HepG2 (cell line): Measurements from ENCODE around the gene VIT. TPM values are rescaled to one million over a fixed set of nuclear protein-coding genes. Genes with fewer than 3 reads are reported as not detected.

Experiments used
- ATAD3A ChIP-seq: sonication (generic); formaldehyde crosslinking; IDR thresholded peaks from 2 replicates; pipeline ENCODE4 v1.4.0; 2020; ENCODE audit warnings: missing genetic modification reagents
- CBX2 ChIP-seq, 2 experiments: fragments of 200-600 bp in 1 of 2; sonication (generic); formaldehyde crosslinking in 1 of 2; IDR thresholded peaks; 2 replicates each; pipeline versions ENCODE4 v1.7.0 to v1.8.1; 2018 to 2022; ENCODE audit warnings: low read depth in 2 of 2, low read length in 1 of 2, mild to moderate bottlenecking in 1 of 2, missing genetic modification reagents in 1 of 2
- DR1 ChIP-seq: sonication (generic); formaldehyde crosslinking; IDR thresholded peaks from 2 replicates; pipeline ENCODE4 v1.8.0; 2021; ENCODE audit warnings: mild to moderate bottlenecking, missing genetic modification reagents, inconsistent platforms
- FOXM1 ChIP-seq: sonication (generic); formaldehyde crosslinking; IDR thresholded peaks from 2 replicates; pipeline ENCODE4 v1.5.0; 2020; ENCODE audit warnings: missing genetic modification reagents
- HHEX ChIP-seq: IDR thresholded peaks from 2 replicates; pipeline ENCODE4 v1.6.1; 2016; ENCODE audit warnings: control low read depth
- IRF2 ChIP-seq: IDR thresholded peaks from 2 replicates; pipeline ENCODE4 v1.6.1; 2018; ENCODE audit warnings: missing genetic modification reagents, missing compliant biosample characterization
- KDM4B ChIP-seq: sonication (generic); formaldehyde crosslinking; IDR thresholded peaks from 2 replicates; pipeline ENCODE4 v1.4.0; 2020; ENCODE audit warnings: missing genetic modification reagents
- KLF16 ChIP-seq, 2 experiments: sonication (generic) in 1 of 2; formaldehyde crosslinking in 1 of 2; IDR thresholded peaks; 2 replicates each; pipeline versions ENCODE4 v1.6.1 to v1.8.0; 2016 to 2023; ENCODE audit warnings: missing genetic modification reagents in 2 of 2, missing compliant biosample characterization in 1 of 2
- KLF9 ChIP-seq: IDR thresholded peaks from 2 replicates; pipeline ENCODE4 v1.6.1; 2016; ENCODE audit warnings: low read depth
- NFE2 ChIP-seq: sonication (generic); formaldehyde crosslinking; IDR thresholded peaks from 2 replicates; pipeline ENCODE4 v1.4.0; 2020; ENCODE audit warnings: missing genetic modification reagents
- NFIC ChIP-seq: IDR thresholded peaks from 2 replicates; pipeline ENCODE4 v1.6.1; 2012; ENCODE audit warnings: mild to moderate bottlenecking, low read length, inconsistent platforms
- SATB2 ChIP-seq: sonication (generic); formaldehyde crosslinking; IDR thresholded peaks from 2 replicates; pipeline ENCODE4 v1.5.0; 2020; ENCODE audit warnings: missing genetic modification reagents
- SP140L ChIP-seq: sonication (generic); formaldehyde crosslinking; IDR thresholded peaks from 2 replicates; pipeline ENCODE4 v1.4.0; 2020; ENCODE audit warnings: missing genetic modification reagents, borderline replicate concordance
- SRY ChIP-seq: sonication (generic); formaldehyde crosslinking; IDR thresholded peaks from 2 replicates; pipeline ENCODE4 v1.8.0; 2022; ENCODE audit warnings: mild to moderate bottlenecking, missing genetic modification reagents
- TBL1XR1 ChIP-seq: fragments of 150-350 bp; IDR thresholded peaks from 2 replicates; pipeline ENCODE4 v1.6.1; 2014; ENCODE audit warnings: borderline replicate concordance, low read length; ENCODE audit not compliant: partially characterized antibody
- TCF7 ChIP-seq: sonication (generic); IDR thresholded peaks from 2 replicates; pipeline ENCODE4 v1.6.1; 2016; ENCODE audit warnings: antibody characterized with exemption, low read depth
- YEATS2 ChIP-seq: sonication (generic); formaldehyde crosslinking; IDR thresholded peaks from 2 replicates; pipeline ENCODE4 v1.4.0; 2020; ENCODE audit warnings: missing genetic modification reagents, borderline replicate concordance
- ZBTB21 ChIP-seq: sonication (generic); formaldehyde crosslinking; IDR thresholded peaks from 2 replicates; pipeline ENCODE4 v1.4.0; 2020; ENCODE audit warnings: missing genetic modification reagents
- ZEB1 ChIP-seq: IDR thresholded peaks from 2 replicates; pipeline ENCODE4 v1.6.1; 2012; ENCODE audit warnings: mild to moderate bottlenecking, low read depth, inconsistent platforms; ENCODE audit not compliant: insufficient replicate concordance
- ZFP37 ChIP-seq: sonication (generic); formaldehyde crosslinking; IDR thresholded peaks from 2 replicates; pipeline ENCODE4 v1.4.0; 2020; ENCODE audit warnings: missing genetic modification reagents, borderline replicate concordance
- ZNF124 ChIP-seq: sonication (generic); formaldehyde crosslinking; IDR thresholded peaks from 2 replicates; pipeline ENCODE4 v1.4.0; 2020; ENCODE audit warnings: missing genetic modification reagents
- ZNF367 ChIP-seq: sonication (generic); formaldehyde crosslinking; IDR thresholded peaks from 2 replicates; pipeline ENCODE4 v1.4.0; 2020; ENCODE audit warnings: missing genetic modification reagents, borderline replicate concordance
- ZNF724P ChIP-seq: sonication (generic); formaldehyde crosslinking; IDR thresholded peaks from 2 replicates; pipeline ENCODE4 v1.8.0; 2022; ENCODE audit warnings: missing genetic modification reagents, borderline replicate concordance
- ZNF766 ChIP-seq: sonication (generic); formaldehyde crosslinking; IDR thresholded peaks from 2 replicates; pipeline ENCODE4 v1.5.0; 2020; ENCODE audit warnings: missing genetic modification reagents, borderline replicate concordance
- ZSCAN29 ChIP-seq: sonication (generic); formaldehyde crosslinking; conservative IDR thresholded peaks from 2 replicates; pipeline ENCODE4 v1.4.0; 2020; ENCODE audit warnings: mild to moderate bottlenecking, missing genetic modification reagents
- ZSCAN9 ChIP-seq: IDR thresholded peaks from 2 replicates; pipeline ENCODE4 v1.6.1; 2016; ENCODE audit warnings: borderline replicate concordance
- polyA plus RNA-seq, 8 experiments: library from polyadenylated mRNA; depleted of rRNA in 3 of 8; stranded (reverse) in 7 of 8; unstranded in 1 of 8; fragments of >200 nt; fragmentation: Illumina TruSeq in 4 of 8; extraction: Trizol in 4 of 8; gene quantifications; 2 replicates each; pipeline versions ENCODE4 v1.2.1 to v1.2.3, GENCODE V29; 2011 to 2016; ENCODE audit warnings: low read depth in 4 of 8, missing spikeins in 1 of 8, mixed read lengths in 1 of 8; ENCODE audit not compliant: insufficient read depth in 1 of 8
- total RNA-seq, 5 experiments: library from RNA; depleted of rRNA; stranded (reverse); fragments of >200 nt; fragmentation: Illumina TruSeq; extraction: Trizol; gene quantifications; 2 replicates each; pipeline ENCODE4 v1.2.3, GENCODE V29; 2016; ENCODE audit warnings: low read depth in 1 of 5
- TF ChIP-seq, protein P1 (sequence below): IDR thresholded peaks from 2 replicates; pipeline ENCODE4 v1.6.1; 2018; ENCODE audit warnings: missing genetic modification reagents
- TF ChIP-seq, protein P2 (sequence below): sonication (generic); formaldehyde crosslinking; IDR thresholded peaks from 2 replicates; pipeline ENCODE4 v1.4.0; 2020; ENCODE audit warnings: missing genetic modification reagents, borderline replicate concordance
- TF ChIP-seq, protein P3 (sequence below), 2 experiments: fragments of 450-650 bp in 1 of 2; sonication (generic) in 1 of 2; formaldehyde crosslinking; IDR thresholded peaks; 2 replicates each; pipeline versions ENCODE4 v1.5.0 to v1.8.0; 2020 to 2022; ENCODE audit warnings: mild to moderate bottlenecking in 1 of 2, missing genetic modification reagents in 1 of 2
- TF ChIP-seq, protein P4 (sequence below): sonication (generic); formaldehyde crosslinking; IDR thresholded peaks from 2 replicates; pipeline ENCODE4 v1.8.1; 2023; ENCODE audit warnings: missing genetic modification reagents, inconsistent platforms, borderline replicate concordance

Gene VIT
- total and polyA plus RNA-seq, 2 of the 13 experiments (the other 11 are each of a cell fraction or from before 2014, with no cell fraction given): not detected

DNA sequence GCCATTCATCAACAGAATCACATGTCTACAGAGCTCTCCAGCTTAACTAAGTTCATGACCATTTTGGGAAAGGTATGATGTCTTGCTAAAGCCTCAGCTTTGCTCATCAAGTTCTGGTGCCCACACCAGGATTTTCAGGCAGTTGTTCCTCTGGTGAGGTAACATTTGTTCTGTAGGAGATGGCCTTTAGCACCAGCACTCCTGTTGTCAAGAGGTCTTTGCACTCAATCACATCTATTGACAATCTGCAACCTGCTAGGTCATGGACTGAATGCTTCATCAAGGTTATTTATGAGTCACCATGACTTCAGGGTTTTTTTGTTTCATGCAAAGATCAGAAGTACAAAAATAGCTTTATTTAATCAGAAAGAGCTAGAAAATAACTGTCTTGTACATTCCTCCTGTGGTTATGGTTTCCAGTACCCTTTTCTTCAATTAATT is 36.6 kb upstream of the VIT start (continued):
- TF ChIP-seq, protein P1, sequence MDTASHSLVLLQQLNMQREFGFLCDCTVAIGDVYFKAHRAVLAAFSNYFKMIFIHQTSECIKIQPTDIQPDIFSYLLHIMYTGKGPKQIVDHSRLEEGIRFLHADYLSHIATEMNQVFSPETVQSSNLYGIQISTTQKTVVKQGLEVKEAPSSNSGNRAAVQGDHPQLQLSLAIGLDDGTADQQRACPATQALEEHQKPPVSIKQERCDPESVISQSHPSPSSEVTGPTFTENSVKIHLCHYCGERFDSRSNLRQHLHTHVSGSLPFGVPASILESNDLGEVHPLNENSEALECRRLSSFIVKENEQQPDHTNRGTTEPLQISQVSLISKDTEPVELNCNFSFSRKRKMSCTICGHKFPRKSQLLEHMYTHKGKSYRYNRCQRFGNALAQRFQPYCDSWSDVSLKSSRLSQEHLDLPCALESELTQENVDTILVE (CRISPR knock-in tag): no peak
- no peak for TF ChIP-seq SATB2
- TF ChIP-seq, protein P2, sequence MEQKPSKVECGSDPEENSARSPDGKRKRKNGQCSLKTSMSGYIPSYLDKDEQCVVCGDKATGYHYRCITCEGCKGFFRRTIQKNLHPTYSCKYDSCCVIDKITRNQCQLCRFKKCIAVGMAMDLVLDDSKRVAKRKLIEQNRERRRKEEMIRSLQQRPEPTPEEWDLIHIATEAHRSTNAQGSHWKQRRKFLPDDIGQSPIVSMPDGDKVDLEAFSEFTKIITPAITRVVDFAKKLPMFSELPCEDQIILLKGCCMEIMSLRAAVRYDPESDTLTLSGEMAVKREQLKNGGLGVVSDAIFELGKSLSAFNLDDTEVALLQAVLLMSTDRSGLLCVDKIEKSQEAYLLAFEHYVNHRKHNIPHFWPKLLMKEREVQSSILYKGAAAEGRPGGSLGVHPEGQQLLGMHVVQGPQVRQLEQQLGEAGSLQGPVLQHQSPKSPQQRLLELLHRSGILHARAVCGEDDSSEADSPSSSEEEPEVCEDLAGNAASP: peak; percentile 67; the same call in 1 of the 2 replicates
- TF ChIP-seq TBL1XR1: peak; percentile 33
- TF ChIP-seq YEATS2: peak; percentile 20; the same call in 1 of the 2 replicates
- TF ChIP-seq, protein P3, sequence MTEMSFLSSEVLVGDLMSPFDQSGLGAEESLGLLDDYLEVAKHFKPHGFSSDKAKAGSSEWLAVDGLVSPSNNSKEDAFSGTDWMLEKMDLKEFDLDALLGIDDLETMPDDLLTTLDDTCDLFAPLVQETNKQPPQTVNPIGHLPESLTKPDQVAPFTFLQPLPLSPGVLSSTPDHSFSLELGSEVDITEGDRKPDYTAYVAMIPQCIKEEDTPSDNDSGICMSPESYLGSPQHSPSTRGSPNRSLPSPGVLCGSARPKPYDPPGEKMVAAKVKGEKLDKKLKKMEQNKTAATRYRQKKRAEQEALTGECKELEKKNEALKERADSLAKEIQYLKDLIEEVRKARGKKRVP (CRISPR knock-in tag; IDR thresholded peaks at IDR 0.05): no peak; a peak in 1 of 4 replicates
- no peak for TF ChIP-seq ZSCAN29 (CRISPR knock-in tag)
- no peak for TF ChIP-seq DR1 (CRISPR knock-in tag)
- no peak for TF ChIP-seq ZEB1
- TF ChIP-seq SRY (CRISPR knock-in tag): no peak
- no peak for TF ChIP-seq FOXM1 (CRISPR knock-in tag)
- no peak for TF ChIP-seq SP140L (CRISPR knock-in tag)
- TF ChIP-seq ZNF724P (CRISPR knock-in tag): no peak
- peak; percentile 81; the same call in 1 of the 2 replicates for TF ChIP-seq ZBTB21 (CRISPR knock-in tag)
- TF ChIP-seq NFIC: peak; percentile 83; the same call in 1 of the 2 replicates
- no peak for TF ChIP-seq ZNF124 (CRISPR knock-in tag)
- peak; percentile 88 for TF ChIP-seq IRF2 (CRISPR knock-in tag)
- no peak for TF ChIP-seq KLF9 (CRISPR knock-in tag)
- peak; percentile 71; the same call in 1 of the 2 replicates for TF ChIP-seq NFE2 (CRISPR knock-in tag)
- peak; percentile 48; the same call in 1 of the 2 replicates for TF ChIP-seq ZSCAN9 (CRISPR knock-in tag)
- TF ChIP-seq ZNF766 (CRISPR knock-in tag): no peak
- no peak for TF ChIP-seq HHEX (CRISPR knock-in tag)
- no peak for TF ChIP-seq KDM4B
- TF ChIP-seq, protein P4, sequence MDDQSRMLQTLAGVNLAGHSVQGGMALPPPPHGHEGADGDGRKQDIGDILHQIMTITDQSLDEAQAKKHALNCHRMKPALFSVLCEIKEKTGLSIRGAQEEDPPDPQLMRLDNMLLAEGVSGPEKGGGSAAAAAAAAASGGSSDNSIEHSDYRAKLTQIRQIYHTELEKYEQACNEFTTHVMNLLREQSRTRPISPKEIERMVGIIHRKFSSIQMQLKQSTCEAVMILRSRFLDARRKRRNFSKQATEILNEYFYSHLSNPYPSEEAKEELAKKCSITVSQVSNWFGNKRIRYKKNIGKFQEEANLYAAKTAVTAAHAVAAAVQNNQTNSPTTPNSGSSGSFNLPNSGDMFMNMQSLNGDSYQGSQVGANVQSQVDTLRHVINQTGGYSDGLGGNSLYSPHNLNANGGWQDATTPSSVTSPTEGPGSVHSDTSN: no peak
- TF ChIP-seq ZNF367 (CRISPR knock-in tag): no peak
- no peak for TF ChIP-seq ZFP37 (CRISPR knock-in tag)
- peak; percentile 65 for TF ChIP-seq TCF7
- TF ChIP-seq ATAD3A (CRISPR knock-in tag): no peak
- no peak for TF ChIP-seq KLF16 (CRISPR knock-in tag; IDR thresholded peaks at IDR 0.05)
- TF ChIP-seq CBX2 (IDR thresholded peaks at IDR 0.05; ENCODE audit: low read depth, low read length): no peak
- no peak for TF ChIP-seq CBX2 (CRISPR knock-in tag; IDR thresholded peaks at IDR 0.05; ENCODE audit: low read depth)
